Gastrocnemius medialis (tissue), 4 donors: Measurements from ENCODE around the gene PEA15.

ENCODE experiments used
- CTCF ChIP-seq, 5 experiments: fragments of 450-650 bp in 3 of 5; fragments of 200-600 bp in 2 of 5; sonication (generic) in 2 of 5; IDR thresholded peaks in 4 of 5; conservative IDR thresholded peaks in 1 of 5; 1 replicate in 4 of 5; 2 replicates in 1 of 5; pipeline ENCODE4 v1.5.1; 2016 to 2019; ENCODE audit warnings: antibody characterized with exemption in 5 of 5, mild to moderate bottlenecking in 3 of 5, moderate library complexity in 3 of 5
- POLR2A ChIP-seq, 2 donors: fragments of 450-650 bp; IDR thresholded peaks; one replicate each; pipeline ENCODE4 v1.6.1; 2017; ENCODE audit warnings: antibody characterized with exemption in 2 of 2, mild to moderate bottlenecking in 2 of 2, moderate library complexity in 2 of 2

GRCh38 chr1:160162931-160163330, 42.3 kb upstream of the PEA15 start:
- TF ChIP-seq CTCF (IDR thresholded peaks at IDR 0.05 in 4 of 5, conservative IDR thresholded peaks at IDR 0.05 in 1 of 5): no peak
- no peak for TF ChIP-seq POLR2A (IDR thresholded peaks at IDR 0.05)
